ENCODE data around the gene ACOT8. TPM values are rescaled to one million over a fixed set of nuclear protein-coding genes. Genes with fewer than 3 reads are reported as not detected.

The ACOT8 gene
- total and polyA plus RNA-seq, 10 of the 15 experiments (the other 5 are each of a cell fraction or from before 2014, with no cell fraction given): 5.1 to 47.9 (median 31.8) TPM

Other genes with a start within 250 kb of the ACOT8 start
Only the 7 nearest of the 22 such genes appear.
- not detected in 2 replicates for gene TNNC2, start 30.1 kb downstream of the ACOT8 start, total RNA-seq (2014; rRNA removed)
- not detected in 2 replicates for gene TNNC2, start 30.1 kb downstream of the ACOT8 start, total RNA-seq (2014; rRNA removed; fragmentation: Illumina TruSeq; extraction: Trizol)
- not detected in 2 replicates for gene TNNC2, start 30.1 kb downstream of the ACOT8 start, total RNA-seq (2021)
- not detected in 2 replicates for gene TNNC2, start 30.1 kb downstream of the ACOT8 start, polyA plus RNA-seq (2011; rRNA removed)
- gene TNNC2, start 30.1 kb downstream of the ACOT8 start, polyA plus RNA-seq (2014; fragmentation: Illumina TruSeq; extraction: Trizol): not detected in 2 replicates
- not detected for gene TNNC2, start 30.1 kb downstream of the ACOT8 start, polyA plus RNA-seq (2014; fragmentation: Nextera tagmentation; extraction: Ambion mirVana)
- not detected in 2 replicates for gene TNNC2, start 30.1 kb downstream of the ACOT8 start, polyA plus RNA-seq (2014; rRNA removed)
- under 1 TPM in 1 of 2 experiments, not detected in 1; 0.37 TPM for gene TNNC2, start 30.1 kb downstream of the ACOT8 start, polyA plus RNA-seq (2016; fragmentation: Nextera tagmentation; extraction: Ambion mirVana)
- 0.76 and 0.79 TPM in 2 replicates for gene SNX21, start 23.6 kb downstream of the ACOT8 start, total RNA-seq (2014; rRNA removed)
- 0.22 and 0.23 TPM in 2 replicates for gene SNX21, start 23.6 kb downstream of the ACOT8 start, total RNA-seq (2014; rRNA removed; fragmentation: Illumina TruSeq; extraction: Trizol)
- gene SNX21, start 23.6 kb downstream of the ACOT8 start, total RNA-seq (2021): 0.77 and 1.2 TPM in 2 replicates
- 0.27 and 0.41 TPM in 2 replicates for gene SNX21, start 23.6 kb downstream of the ACOT8 start, polyA plus RNA-seq (2011; rRNA removed)
- gene SNX21, start 23.6 kb downstream of the ACOT8 start, polyA plus RNA-seq (2014; fragmentation: Illumina TruSeq; extraction: Trizol): 0.10 and 0.27 TPM in 2 replicates
- under 1 TPM; 0.34 to 0.37 TPM for gene SNX21, start 23.6 kb downstream of the ACOT8 start, polyA plus RNA-seq (2014; fragmentation: Nextera tagmentation; extraction: Ambion mirVana)
- 1.1 and 1.3 TPM in 2 replicates for gene SNX21, start 23.6 kb downstream of the ACOT8 start, polyA plus RNA-seq (2014; rRNA removed)
- 1 to 10 TPM in 1 of 2 experiments, under 1 TPM in 1; 0.74 to 1.4 TPM for gene SNX21, start 23.6 kb downstream of the ACOT8 start, polyA plus RNA-seq (2016; fragmentation: Nextera tagmentation; extraction: Ambion mirVana)
- gene ZSWIM3, start 222 bp upstream of the ACOT8 start, total RNA-seq (2014; rRNA removed): 4.6 and 5.7 TPM in 2 replicates
- gene ZSWIM3, start 222 bp upstream of the ACOT8 start, total RNA-seq (2014; rRNA removed; fragmentation: Illumina TruSeq; extraction: Trizol): 4.3 and 4.9 TPM in 2 replicates
- 4.1 and 4.5 TPM in 2 replicates for gene ZSWIM3, start 222 bp upstream of the ACOT8 start, total RNA-seq (2021)
- 4.3 and 5.1 TPM in 2 replicates for gene ZSWIM3, start 222 bp upstream of the ACOT8 start, polyA plus RNA-seq (2011; rRNA removed)
- 3.2 and 4.7 TPM in 2 replicates for gene ZSWIM3, start 222 bp upstream of the ACOT8 start, polyA plus RNA-seq (2014; fragmentation: Illumina TruSeq; extraction: Trizol)
- 1 to 10 TPM; 1.6 to 2.0 TPM for gene ZSWIM3, start 222 bp upstream of the ACOT8 start, polyA plus RNA-seq (2014; fragmentation: Nextera tagmentation; extraction: Ambion mirVana)
- gene ZSWIM3, start 222 bp upstream of the ACOT8 start, polyA plus RNA-seq (2014; rRNA removed): 4.1 and 4.6 TPM in 2 replicates
- 1 to 10 TPM; 3.5 to 3.6 TPM for gene ZSWIM3, start 222 bp upstream of the ACOT8 start, polyA plus RNA-seq (2016; fragmentation: Nextera tagmentation; extraction: Ambion mirVana)
- 14.2 and 16.0 TPM in 2 replicates for gene ZSWIM1, start 23.8 kb upstream of the ACOT8 start, total RNA-seq (2014; rRNA removed)
- gene ZSWIM1, start 23.8 kb upstream of the ACOT8 start, total RNA-seq (2014; rRNA removed; fragmentation: Illumina TruSeq; extraction: Trizol): 7.1 and 7.7 TPM in 2 replicates
- 9.9 and 10.6 TPM in 2 replicates for gene ZSWIM1, start 23.8 kb upstream of the ACOT8 start, total RNA-seq (2021)
- gene ZSWIM1, start 23.8 kb upstream of the ACOT8 start, polyA plus RNA-seq (2011; rRNA removed): 4.2 and 7.7 TPM in 2 replicates
- gene ZSWIM1, start 23.8 kb upstream of the ACOT8 start, polyA plus RNA-seq (2014; fragmentation: Illumina TruSeq; extraction: Trizol): 6.8 and 10.5 TPM in 2 replicates
- 1 to 10 TPM; 2.4 to 2.5 TPM for gene ZSWIM1, start 23.8 kb upstream of the ACOT8 start, polyA plus RNA-seq (2014; fragmentation: Nextera tagmentation; extraction: Ambion mirVana)
- gene ZSWIM1, start 23.8 kb upstream of the ACOT8 start, polyA plus RNA-seq (2014; rRNA removed): 9.4 and 10.1 TPM in 2 replicates
- gene ZSWIM1, start 23.8 kb upstream of the ACOT8 start, polyA plus RNA-seq (2016; fragmentation: Nextera tagmentation; extraction: Ambion mirVana): 1 to 10 TPM; 9.7 to 9.9 TPM
- gene SPATA25, start 30.2 kb upstream of the ACOT8 start, total RNA-seq (2014; rRNA removed): 2.9 TPM in 2 replicates
- 1.3 and 1.5 TPM in 2 replicates for gene SPATA25, start 30.2 kb upstream of the ACOT8 start, total RNA-seq (2014; rRNA removed; fragmentation: Illumina TruSeq; extraction: Trizol)
- 1.0 and 2.4 TPM in 2 replicates for gene SPATA25, start 30.2 kb upstream of the ACOT8 start, total RNA-seq (2021)
- 0.16 and 0.34 TPM in 2 replicates for gene SPATA25, start 30.2 kb upstream of the ACOT8 start, polyA plus RNA-seq (2011; rRNA removed)
- gene SPATA25, start 30.2 kb upstream of the ACOT8 start, polyA plus RNA-seq (2014; fragmentation: Illumina TruSeq; extraction: Trizol): 0.47 and 0.62 TPM in 2 replicates
- not detected for gene SPATA25, start 30.2 kb upstream of the ACOT8 start, polyA plus RNA-seq (2014; fragmentation: Nextera tagmentation; extraction: Ambion mirVana)
- 2.4 and 3.4 TPM in 2 replicates for gene SPATA25, start 30.2 kb upstream of the ACOT8 start, polyA plus RNA-seq (2014; rRNA removed)
- under 1 TPM in 1 of 2 experiments, not detected in 1; 0.28 TPM for gene SPATA25, start 30.2 kb upstream of the ACOT8 start, polyA plus RNA-seq (2016; fragmentation: Nextera tagmentation; extraction: Ambion mirVana)
- 5.8 and 7.0 TPM in 2 replicates for gene NEURL2, start 33.8 kb upstream of the ACOT8 start, total RNA-seq (2014; rRNA removed)
- gene NEURL2, start 33.8 kb upstream of the ACOT8 start, total RNA-seq (2014; rRNA removed; fragmentation: Illumina TruSeq; extraction: Trizol): 1.2 TPM in 2 replicates
- 4.7 and 5.7 TPM in 2 replicates for gene NEURL2, start 33.8 kb upstream of the ACOT8 start, total RNA-seq (2021)
- 0.42 and 0.53 TPM in 2 replicates for gene NEURL2, start 33.8 kb upstream of the ACOT8 start, polyA plus RNA-seq (2011; rRNA removed)
- 1.0 TPM in 1 of 2 replicates, not detected in the other for gene NEURL2, start 33.8 kb upstream of the ACOT8 start, polyA plus RNA-seq (2014; fragmentation: Illumina TruSeq; extraction: Trizol)
- 1 to 10 TPM in 1 of 2 experiments, under 1 TPM in 1; 0.97 to 1.8 TPM for gene NEURL2, start 33.8 kb upstream of the ACOT8 start, polyA plus RNA-seq (2014; fragmentation: Nextera tagmentation; extraction: Ambion mirVana)
- gene NEURL2, start 33.8 kb upstream of the ACOT8 start, polyA plus RNA-seq (2014; rRNA removed): 6.5 and 6.9 TPM in 2 replicates
- gene NEURL2, start 33.8 kb upstream of the ACOT8 start, polyA plus RNA-seq (2016; fragmentation: Nextera tagmentation; extraction: Ambion mirVana): 1 to 10 TPM; 3.7 to 4.1 TPM
- gene CTSA, start 33.9 kb upstream of the ACOT8 start, total RNA-seq (2014; rRNA removed): 21.6 and 29.1 TPM in 2 replicates
- 19.5 and 21.7 TPM in 2 replicates for gene CTSA, start 33.9 kb upstream of the ACOT8 start, total RNA-seq (2014; rRNA removed; fragmentation: Illumina TruSeq; extraction: Trizol)
- gene CTSA, start 33.9 kb upstream of the ACOT8 start, total RNA-seq (2021): 41.5 and 42.1 TPM in 2 replicates
- 16.3 and 30.3 TPM in 2 replicates for gene CTSA, start 33.9 kb upstream of the ACOT8 start, polyA plus RNA-seq (2011; rRNA removed)
- 37.9 and 47.1 TPM in 2 replicates for gene CTSA, start 33.9 kb upstream of the ACOT8 start, polyA plus RNA-seq (2014; fragmentation: Illumina TruSeq; extraction: Trizol)
- gene CTSA, start 33.9 kb upstream of the ACOT8 start, polyA plus RNA-seq (2014; fragmentation: Nextera tagmentation; extraction: Ambion mirVana): 1 to 10 TPM; 7.1 to 8.6 TPM
- gene CTSA, start 33.9 kb upstream of the ACOT8 start, polyA plus RNA-seq (2014; rRNA removed): 42.2 and 44.1 TPM in 2 replicates
- 10 to 100 TPM; 61.0 to 67.0 TPM for gene CTSA, start 33.9 kb upstream of the ACOT8 start, polyA plus RNA-seq (2016; fragmentation: Nextera tagmentation; extraction: Ambion mirVana)

Data from GM12878 (cell line).